NCI-H1417 treated with DMSO at 0.1 percent for 48 hours (cell line): Measurements from ENCODE around the gene ACTRT2.

ENCODE experiments used
- DNase-seq: peaks from one replicate; lab custom pipeline; 2025; lab: John Stamatoyannopoulos, UW

Gene ACTRT2

DNA sequence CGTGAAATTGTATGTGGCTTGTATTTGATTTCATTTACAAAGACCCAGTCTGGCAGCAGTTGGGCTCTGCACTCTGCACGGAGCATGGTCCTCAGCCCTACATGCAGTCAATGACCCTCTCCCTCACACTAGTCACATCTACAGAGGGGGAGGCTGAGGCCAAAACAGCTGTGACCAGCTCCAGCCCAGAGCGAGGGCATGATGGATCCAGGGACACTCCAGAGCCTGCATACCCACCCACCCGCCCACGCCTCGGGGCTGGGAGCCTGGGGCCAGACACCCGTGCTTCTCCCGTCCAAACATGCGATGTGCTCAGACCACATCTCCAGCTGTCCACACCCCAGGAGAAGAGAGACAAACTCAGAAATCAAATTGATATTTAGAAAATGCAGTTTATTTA is 33.8 kb downstream of the ACTRT2 start:
- DNase-seq = no peak

DNA sequence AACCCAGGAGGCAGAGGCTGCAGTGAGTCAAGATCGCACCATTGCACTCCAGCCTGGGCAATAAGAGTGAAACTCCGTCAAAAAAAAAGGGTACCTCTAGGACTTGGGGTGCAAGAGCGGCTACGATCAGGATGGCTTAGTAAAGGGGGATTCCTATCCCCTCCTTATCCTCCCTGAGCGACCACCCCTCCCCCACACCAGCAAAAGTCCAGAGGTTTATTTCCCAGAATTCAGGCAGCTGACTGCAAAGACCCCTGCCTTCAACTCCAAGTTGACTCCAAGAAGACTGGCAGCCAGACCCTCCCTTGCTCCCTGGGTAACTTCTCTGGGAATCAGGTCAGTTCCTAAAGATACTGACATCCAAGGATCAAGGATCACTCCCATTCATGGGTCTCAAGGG is 35.4 kb downstream of the ACTRT2 start:
- no peak for DNase-seq

DNA sequence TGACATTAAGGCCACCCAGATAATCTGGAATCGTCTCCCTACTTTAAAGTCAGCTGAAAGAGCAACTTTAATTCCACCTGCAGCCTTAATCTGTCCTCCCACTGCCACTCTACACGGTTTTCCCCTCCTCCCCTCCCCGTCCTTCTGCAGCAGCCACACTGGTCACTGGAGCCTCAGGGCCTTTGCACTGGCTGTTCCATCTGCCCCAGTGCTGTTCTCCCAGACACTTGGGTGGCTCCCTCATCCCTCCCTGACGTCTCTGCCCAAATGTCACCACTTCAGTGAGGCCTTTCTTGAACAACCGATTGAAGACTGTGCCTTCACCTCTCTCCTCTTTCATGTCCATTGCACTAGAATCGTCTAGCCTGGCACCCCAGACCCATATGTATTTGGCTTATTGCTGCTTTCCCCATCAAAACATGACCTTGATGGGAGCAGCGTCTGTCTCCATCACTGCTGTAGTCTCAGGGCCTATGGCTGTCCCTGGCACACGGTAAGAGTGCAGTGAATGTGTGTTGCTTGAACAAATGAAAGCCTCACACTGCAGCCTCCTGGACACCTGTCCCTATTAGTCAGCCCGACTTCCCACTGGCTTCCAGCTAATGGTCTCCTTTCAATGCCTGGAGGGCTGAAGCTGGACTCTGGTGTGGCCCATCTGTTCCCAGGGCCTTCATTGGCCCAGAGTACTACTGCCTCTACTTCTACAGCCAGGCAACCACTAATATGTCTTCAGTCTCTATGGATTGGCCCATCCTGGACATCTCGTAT is 37.2 kb downstream of the ACTRT2 start:
- DNase-seq = no peak

DNA sequence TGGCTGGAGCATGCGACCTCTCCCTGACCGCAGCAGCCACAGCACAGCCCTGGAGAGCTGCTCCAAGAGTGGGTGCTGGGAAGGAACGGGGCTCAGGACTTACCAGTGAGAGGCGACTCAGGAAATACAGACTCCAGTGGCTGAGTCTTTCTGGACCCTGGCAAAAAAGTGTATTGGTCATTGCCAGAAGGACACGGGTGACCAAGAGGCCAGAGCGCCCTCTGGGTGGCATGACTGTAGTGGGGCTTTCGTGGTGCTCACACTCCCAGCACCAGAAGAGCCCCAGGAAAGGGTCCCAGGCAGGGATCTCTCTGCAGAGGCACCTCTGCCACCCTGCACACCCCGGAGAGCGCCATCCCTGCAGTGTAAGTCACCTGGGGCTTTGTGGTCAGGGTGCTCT is 38.9 kb downstream of the ACTRT2 start:
- no peak for DNase-seq

DNA sequence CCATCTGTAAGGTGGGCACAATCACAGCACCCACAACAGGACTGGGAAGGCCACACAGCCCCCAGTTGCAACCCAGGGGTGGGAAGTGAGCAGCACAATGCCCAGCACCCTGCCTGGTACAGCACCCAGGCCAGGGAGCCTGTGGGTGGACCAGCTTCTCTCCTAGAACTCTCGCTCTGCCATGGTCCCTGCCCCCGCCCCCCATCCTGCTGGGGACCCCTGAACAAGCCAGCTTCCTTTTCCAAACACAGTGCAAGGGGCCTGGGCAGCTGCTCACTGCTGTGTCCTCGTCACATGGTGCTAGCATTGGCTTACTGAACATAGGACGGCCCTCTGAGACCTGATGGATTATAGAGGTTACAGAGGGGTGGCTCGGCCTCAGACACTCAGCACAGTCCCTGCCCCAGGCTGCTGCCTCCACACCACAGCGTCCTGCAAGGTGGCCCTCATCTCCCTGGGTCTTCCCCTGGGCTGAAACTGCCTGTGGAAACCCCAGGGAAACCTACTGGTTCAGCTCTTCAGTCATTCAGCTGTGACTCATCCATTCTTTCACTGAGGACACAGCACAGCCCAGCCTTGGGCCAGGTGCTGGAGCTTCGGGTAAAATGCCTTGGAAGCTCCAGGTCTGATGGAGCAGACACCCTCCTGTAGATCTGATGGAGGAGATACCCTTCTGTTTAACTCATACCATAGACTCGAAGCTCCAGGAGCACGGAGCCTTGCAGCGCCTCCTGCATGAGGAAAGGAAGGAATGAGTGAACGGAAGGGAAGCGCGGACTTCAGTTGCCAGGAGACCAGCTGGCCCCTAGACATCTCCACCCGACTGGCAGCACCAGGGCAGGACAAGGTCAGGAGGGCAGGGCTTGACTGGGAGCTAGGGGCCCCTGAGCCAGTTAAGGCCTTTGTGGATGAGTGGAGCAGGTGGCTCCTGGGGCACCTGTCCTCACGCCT is 39.6 kb downstream of the ACTRT2 start:
- no peak for DNase-seq

DNA sequence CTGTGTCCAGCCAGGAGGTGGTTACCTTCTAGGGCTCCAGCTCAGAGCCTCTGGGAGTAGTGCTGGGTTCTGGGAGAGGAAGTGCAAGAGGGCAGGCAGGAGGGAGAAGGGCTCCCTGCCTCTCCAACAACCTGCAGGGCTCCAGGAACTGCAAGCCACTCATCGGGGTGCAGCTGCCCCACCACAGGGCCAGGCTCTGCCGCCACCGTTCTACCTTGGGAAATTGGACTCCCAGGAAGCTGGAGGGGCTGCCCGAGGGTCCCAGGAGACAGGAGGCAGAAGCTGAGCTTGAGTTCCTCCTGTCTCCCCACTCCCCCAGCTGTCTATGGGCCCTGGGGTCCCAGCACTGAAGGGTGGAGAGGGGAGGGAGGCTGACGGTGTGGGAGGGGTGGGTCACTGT is 40.3 kb downstream of the ACTRT2 start:
- DNase-seq = no peak

DNA sequence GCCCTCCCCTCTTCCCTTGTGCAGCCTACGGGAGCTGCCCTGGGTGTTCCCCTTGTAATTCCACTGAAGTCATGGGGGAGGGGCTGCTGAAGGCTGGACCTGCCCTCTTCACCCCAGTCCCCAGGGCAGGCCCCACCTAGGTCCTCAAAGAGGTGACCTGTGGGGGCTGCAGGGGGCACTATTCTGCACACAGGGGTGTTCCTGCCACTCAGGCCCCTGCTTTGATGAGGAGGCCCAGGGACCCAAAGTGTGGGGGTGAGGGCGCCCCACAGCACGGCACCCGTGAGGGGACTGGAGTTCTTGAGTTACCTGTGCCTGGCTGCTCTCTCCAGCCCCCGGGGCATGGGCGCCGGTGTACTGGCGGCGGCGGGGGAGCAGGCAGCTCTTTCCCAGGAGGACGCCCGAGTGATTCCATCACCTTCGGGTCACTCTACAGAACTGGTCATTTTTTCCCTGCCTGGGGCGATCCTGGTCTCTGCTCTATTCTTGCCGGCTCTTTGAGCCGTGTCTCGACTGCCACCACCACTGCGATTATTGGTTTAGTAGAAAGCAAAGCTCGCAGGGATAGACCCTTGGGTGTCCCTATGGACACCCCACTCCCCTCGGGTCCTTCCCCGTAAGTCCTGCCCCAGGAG is 40.8 kb downstream of the ACTRT2 start:
- DNase-seq = no peak

DNA sequence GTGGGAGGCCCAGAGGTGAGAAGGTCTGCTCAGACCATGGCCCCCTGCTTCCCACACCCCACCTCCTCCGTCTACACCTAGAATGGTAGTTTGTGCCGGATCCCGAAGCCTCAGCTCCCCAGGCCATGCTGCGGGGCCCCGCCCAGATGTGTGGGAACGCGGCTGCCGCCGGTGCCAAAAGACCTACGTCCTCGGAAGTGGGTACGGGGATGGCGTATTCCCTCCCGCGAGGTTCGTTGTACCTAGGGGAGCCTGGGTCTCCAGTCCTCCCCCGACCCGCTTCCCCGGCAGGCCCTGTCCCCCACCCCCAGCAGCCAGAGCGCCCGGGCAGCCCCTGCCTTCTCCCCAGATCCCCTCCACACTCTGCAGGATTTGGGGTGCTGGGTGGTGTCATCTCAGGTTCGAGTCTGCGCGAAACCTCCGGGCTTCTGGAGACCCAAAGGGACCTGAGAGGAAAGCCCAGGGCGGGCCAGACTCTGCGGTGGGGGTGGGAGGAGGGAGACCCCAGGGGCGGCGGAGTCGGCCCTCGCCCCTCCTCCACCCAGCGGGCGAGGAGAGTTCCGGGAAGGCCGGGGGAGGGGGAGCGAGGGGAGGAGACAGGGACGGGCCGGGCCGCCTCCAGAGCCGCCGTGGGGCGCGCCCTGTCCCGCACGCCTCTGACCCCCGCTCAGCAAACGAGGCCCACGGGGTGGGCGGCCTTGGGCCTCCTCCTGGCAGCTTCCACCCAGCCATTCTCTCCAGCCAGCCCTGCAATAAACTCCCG is 41.5 kb downstream of the ACTRT2 start:
- DNase-seq = no peak

DNA sequence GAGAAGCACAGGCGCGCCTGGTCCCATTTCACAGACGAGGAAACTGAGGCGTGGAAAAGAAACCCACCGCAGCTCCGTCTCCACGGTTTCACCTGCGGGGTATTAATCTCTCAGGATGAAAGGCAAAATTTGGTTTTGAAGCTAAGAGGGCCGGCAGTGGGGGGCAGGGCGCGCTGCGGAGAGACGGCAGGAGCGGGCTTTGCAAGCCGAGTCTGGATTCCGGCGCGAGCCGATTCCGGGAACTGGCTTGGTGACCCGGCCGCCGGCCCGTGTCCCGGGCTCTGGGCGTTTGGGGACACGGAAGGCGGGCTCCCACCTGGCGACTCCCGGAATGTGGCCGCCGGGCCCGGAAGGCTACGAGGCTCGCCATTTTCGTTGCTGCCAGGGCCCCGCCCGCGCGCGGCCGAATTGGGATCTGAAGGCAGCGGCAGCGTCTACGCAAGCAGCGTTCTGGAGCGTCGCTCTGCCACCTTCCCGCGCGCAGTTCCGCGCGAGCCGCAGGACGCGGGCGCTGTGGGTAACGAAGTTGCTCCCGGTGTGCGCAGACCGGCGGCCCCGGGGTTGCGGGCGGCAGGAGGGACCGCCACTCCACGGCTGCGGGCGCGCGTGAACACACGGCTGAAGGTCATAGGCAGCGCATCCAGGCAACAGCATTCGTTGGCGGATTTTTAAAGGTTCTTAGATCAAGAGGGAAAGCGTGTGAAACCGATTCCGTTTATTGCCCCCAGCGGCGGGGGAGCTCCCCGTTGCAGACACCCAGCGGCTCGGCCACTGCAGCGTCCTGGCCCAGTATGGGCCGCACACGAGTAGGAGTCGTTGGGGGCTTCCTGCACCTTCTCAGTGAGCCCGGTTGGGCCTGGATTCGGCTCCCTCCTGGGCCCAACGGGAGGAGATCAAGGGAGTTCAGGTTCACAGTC is 42.4 kb downstream of the ACTRT2 start:
- DNase-seq = no peak

DNA sequence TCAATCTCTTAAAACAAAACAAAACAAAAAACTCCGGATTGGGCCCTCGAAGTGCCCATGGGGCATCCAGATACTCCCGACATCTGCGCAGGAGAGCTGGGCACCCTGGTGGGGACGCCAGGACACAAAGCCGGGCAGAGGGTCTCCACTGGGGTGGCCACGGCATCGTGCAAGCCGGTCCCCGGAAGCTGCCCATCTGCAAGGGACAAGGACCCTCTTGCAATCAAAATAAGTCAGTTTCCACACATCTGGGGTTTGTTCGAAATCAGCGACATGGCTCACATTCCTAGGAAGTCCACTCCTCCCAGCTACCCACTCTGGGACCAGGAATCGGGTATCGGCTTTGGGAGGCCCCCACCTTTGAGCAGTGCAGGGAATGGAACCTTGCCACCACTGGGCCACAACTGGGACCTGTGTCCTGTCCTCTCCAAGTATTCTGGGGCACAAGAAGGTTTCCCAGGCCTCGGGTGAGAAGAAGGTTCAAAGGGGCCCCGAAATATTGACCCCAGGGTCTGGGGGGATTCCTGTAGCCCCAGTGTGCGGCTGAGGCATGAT is 43.1 kb downstream of the ACTRT2 start:
- DNase-seq = no peak

DNA sequence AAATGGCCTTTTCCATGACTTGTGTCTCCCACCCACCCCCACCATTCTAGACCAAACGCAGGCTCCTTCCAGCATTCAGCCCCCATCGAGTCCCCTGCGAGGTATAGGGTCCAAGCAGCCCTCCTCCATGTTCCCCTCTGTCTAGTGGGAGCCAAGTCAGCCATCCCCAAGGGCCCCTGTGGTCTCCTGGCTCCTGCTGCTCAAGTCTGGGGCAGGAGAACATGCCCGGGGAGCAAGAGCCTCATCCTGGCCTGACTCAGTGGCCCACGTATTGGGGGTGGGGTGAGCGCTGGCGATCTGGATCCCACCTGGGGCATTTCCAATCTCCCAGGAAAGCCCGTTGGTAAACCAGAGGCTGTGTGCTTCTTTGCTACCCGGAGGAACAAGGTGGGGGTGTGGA is 43.6 kb downstream of the ACTRT2 start:
- no peak for DNase-seq

DNA sequence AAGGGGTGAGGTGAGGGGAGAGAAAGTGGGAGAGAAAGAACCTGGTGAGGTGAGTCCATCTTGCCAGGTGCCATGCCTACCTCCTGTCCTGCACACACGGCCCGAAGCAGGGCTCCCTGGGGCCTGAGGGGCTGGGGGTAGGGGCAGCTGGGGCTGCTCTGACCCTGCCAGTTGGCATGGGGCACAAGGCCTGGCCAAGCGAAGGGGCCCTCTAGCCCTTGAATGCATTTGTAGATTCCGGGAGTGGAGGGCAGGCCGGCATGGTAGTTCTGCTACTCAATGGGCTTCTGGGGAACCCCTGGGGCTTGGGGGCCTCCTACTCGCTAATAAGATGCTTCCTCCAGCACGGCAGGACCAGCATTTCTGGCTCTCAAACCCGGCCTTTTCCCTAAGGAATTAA is 44.1 kb downstream of the ACTRT2 start:
- DNase-seq = no peak

DNA sequence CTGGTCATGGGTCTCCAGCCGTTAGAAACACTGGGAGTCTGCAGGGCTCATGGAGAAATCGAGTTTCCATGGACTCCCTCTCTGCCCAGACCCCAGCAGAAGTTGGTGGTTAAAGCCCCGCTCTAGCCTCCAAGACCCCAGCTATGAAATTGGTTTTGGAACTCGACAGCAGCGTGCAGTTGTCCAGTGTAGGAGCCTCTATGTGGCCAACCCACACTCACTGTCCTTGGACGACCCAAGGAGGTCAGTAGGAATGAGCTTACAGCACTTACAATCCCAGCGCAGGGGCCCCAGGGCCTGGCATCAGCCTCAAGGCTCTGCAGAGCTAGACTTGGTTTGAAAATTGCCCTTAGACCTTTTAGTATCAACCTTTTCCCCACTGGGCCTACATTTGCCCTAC is 44.5 kb downstream of the ACTRT2 start:
- no peak for DNase-seq

DNA sequence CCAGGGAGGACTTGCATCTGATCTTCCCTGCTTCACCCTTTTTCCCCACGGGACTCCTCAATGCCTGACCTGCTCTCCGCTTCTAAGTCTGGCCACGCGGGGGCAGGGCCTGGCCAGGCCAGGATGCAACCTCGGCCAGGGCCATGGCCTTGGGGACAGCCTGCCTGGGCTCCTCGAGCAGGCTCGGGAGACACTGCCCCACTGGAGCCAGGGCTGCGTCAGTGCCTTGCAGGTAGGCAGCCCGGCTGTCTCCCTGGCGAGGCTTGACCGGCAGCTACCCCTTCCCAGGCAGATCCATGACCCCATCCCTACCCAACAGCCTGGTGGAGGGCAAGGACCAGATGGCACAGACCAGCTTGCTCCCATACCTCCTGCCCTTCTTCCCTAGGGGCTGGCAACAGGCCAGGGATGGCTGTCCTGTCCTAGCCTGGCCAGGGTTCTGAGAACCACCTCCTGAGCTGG is 45.0 kb downstream of the ACTRT2 start:
- DNase-seq = no peak

DNA sequence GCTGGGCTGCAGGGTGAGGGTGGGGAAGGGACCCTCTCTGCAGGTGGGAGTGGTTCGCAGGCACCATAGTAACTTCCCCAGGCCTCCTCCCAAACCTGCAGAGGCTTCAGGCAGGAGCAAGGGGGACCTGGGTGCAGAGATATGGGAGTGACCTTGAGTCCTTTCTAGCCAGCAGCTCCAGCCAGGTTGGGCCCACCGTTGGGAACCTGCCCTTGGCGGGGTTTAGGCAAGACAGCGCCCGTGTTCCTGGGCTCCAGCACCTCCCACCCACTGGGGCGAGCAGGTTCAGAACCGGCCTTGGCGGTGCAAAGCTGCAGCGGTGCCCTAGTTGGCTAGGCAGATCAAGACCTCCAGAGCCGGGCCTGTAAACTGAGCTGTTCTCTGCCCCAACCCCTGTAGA is 45.6 kb downstream of the ACTRT2 start:
- DNase-seq = no peak

DNA sequence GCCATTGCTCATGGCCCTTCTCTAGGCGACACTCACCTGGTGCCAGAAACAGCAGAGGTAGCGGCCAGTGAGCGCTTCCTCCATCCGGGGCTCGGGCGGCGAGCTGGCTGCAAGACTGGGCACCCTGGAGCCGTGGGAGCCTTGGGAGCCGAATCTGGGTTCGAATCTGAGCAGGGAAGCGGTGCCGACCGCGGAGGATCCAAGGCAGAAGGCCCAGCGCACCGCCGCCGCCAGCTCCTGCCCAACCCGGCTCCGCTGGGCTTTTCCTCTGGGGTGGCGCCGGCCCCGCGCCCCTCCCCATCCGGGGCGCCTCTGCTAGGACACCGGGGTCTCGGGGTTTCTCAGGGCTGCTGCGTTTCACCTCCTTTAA is 46.0 kb downstream of the ACTRT2 start:
- no peak for DNase-seq

DNA sequence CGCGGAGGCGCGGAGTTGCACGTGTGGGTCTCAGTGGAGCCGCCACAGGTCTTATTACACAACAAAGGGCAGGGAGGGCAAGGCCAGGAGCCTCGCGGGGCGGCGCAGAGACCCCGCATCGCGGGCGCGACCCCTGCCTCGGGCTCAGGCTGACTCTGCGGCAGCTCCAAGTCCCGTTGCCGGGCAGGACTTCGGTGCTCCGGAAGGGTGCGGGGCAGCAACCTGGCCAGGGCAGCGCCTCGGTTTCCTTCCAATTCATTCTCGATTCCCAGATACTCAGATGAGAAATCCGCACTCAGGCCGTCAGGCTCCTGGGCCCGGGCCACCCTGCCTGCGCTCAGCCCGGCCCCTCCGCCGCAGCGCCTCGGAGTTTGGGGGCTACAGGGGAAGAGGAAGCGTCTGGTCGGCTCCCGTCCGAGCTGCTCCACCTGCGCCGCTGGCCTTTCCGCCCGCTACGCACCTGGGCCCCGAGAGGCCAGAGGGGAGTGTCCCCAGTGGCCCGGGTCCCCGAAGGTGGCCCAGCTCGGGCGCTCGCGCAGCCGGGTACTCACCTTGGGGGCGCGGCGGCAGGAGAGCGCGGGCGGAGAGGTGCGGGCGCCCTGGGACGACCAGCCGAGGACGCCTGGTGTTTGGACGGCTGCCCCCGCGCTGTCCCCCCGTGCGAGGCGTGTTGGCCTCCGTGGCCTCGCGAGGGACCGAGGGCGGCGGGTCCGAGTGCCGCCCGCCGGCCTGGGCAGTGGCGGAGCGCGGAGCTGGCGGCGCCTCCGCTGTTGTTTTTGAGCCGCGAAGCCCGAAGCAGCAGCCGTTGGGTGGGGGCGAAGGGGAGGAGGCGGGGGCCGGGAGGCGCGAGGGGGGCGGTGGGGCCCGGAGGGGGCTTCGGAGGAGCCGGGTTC is 46.6 kb downstream of the ACTRT2 start:
- DNase-seq = no peak

DNA sequence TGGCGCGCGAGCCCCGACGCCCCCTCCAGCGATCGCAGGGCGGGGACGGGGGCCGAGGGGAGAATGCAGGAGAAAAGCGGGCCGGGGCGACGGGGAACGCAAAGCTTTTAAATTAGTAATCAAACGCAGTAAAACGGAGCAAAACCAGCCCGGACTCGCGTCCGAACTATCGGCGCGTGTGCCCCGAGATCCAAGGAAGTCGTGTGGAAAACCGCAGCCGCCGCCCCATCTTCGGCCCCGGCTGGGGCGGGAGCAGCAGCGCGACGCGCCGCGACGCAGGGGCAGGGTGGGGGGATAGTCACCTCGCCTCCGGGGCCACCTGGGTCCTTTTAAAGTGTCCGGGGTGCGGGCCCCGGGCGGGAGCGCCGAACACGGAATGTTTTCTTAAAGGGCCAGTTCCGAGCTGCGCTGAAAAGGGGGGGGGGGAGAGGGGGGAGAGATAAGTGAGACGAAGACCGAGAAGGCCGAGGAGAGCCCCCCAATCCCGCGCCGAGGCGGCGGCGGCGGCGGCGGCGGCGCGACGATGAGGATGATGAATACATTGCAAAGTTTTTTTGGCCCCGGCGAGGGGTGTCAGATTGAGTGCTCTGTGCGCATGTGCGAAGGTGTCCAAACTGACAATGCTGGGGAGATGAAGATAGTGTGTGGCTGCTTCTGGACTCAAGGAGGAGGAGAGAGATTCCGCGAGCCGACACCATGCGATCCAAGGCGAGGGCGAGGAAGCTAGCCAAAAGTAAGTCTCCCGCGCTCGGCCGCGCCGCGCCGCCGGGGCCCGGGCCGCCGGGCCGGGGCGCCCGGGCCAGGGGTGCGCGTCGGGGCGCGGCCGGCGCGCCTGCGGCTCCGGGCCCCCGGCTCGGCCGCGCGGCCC is 47.5 kb downstream of the ACTRT2 start, which contains the start of gene PRDM16:
TSS of gene PRDM16 (plus strand) at position 640 of the 868 bp plus-strand sequence. CDS start at position 697, 57 bp downstream.
- DNase-seq = no peak
